Dendritic cell treated with granulocyte-macrophage colony-stimulating factor and Interleukin-4, amounts not matched to agents 40 ng/mL and 50 ng/mL, for 4 days (primary cell): ENCODE results near the gene TFCP2L1.

Source experiments
- H3K27ac Mint-ChIP-seq: one replicate; pipeline ENCODE4 v1.8.0; 2022; ENCODE audit warnings: mild to moderate bottlenecking, mixed read lengths
- H3K27me3 Mint-ChIP-seq: one replicate; pipeline ENCODE4 v1.8.0; 2022; ENCODE audit warnings: mild to moderate bottlenecking, mixed read lengths
- H3K36me3 Mint-ChIP-seq: one replicate; pipeline ENCODE4 v1.8.0; 2022; ENCODE audit warnings: low read depth, mixed read lengths
- H3K4me1 Mint-ChIP-seq: one replicate; pipeline ENCODE4 v1.8.0; 2022; ENCODE audit warnings: low read depth, mixed read lengths
- H3K4me3 Mint-ChIP-seq: one replicate; pipeline ENCODE4 v1.8.0; 2022; ENCODE audit warnings: mild to moderate bottlenecking, moderate library complexity, mixed read lengths
- H3K9me3 Mint-ChIP-seq: one replicate; pipeline ENCODE4 v1.8.0; 2022; ENCODE audit warnings: mixed read lengths
- intact Hi-C: fragments of 100-400 bp; cut with micrococcal nuclease; formaldehyde crosslinking; loops from one replicate; pipeline ENCODE4 v1.15.0; 2022

Gene TFCP2L1

DNA sequence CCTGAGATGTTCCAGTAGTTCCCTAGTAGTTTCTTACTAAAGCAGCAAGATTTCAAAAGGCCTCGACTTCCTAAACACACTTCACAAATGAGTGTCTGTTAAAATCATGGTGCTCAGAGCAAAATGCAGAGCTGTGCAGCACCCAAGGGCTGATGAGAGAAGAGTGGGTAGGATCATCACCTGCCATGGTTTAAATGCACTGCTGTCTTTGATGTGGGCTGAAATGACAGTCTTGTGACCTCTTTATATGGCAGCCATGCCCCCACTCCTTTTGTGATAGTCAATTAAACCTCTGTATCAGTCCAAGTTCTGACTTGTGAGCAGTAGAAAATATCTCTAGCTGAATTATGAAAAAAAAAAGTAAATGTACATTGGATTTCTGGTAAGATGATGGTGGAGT is 107.1 kb downstream of the TFCP2L1 start:
- H3K27ac Mint-ChIP-seq, result no peak overlapping the region
- no peak overlapping the region for H3K4me3 Mint-ChIP-seq
- no peaks in the 10 kb centered on the region for H3K4me1 Mint-ChIP-seq
- no peaks in the 10 kb centered on the region for H3K9me3 Mint-ChIP-seq
- H3K36me3 Mint-ChIP-seq, result no peaks in the 10 kb centered on the region
- intact Hi-C loops, result no loop called here
- H3K27me3 Mint-ChIP-seq, result no peaks in the 10 kb centered on the region

DNA sequence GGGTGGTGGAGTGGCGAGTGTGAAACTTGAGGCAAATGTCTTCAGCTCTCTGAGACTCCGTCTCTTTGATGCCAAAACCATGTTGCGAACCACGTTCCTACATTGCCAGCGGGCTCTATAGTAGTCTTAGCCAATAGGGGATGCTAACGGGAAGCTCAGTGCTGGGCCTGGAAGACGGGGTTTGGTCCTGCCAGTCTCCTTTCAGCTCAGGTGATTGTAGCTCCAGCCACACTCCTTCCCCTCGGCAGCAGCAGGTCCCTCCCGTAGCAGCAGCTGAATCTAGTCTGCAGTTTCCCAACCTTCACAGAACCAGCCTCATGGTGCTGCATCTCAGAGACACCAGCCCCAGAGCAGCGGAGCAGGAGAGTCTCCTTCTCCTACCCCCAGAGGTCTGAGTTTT is 109.7 kb downstream of the TFCP2L1 start:
- no peaks in the 10 kb centered on the region for H3K4me1 Mint-ChIP-seq
- peaks cover 16% of the 10 kb centered on the region for H3K9me3 Mint-ChIP-seq
- H3K27me3 Mint-ChIP-seq, result no peaks in the 10 kb centered on the region
- H3K27ac Mint-ChIP-seq, result no peak overlapping the region
- no peak overlapping the region for H3K4me3 Mint-ChIP-seq
- no peaks in the 10 kb centered on the region for H3K36me3 Mint-ChIP-seq
- intact Hi-C loops, result no loop called here

DNA sequence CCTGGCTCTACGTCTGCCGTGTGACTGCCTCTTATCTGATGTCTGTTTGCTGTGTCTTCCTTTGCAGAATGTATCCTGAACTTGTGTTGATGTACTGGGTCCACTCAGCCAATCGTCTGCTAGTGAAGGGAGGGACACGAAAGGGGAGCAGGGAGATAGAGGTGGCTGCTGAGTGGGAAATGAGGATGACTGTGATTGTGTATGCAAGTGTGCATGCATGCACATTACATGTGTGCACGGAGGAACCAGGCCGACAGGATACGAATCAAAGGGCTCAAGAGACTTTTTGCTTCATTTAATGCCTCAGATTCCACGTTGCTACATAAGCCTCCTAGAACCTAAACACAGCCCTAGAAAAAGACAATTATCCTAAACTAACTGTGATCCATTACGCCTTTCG is 111.2 kb downstream of the TFCP2L1 start:
- Mint-ChIP-seq H3K27me3 (peaks cover 3% of the 10 kb centered on the region), H3K9me3 (peaks cover 17% of the 10 kb centered on the region), H3K36me3 (no peaks in the 10 kb centered on the region), H3K4me1 (no peaks in the 10 kb centered on the region), H3K4me3 (no peak overlapping the region), H3K27ac (no peak overlapping the region)
- intact Hi-C loops, result no loop called here

DNA sequence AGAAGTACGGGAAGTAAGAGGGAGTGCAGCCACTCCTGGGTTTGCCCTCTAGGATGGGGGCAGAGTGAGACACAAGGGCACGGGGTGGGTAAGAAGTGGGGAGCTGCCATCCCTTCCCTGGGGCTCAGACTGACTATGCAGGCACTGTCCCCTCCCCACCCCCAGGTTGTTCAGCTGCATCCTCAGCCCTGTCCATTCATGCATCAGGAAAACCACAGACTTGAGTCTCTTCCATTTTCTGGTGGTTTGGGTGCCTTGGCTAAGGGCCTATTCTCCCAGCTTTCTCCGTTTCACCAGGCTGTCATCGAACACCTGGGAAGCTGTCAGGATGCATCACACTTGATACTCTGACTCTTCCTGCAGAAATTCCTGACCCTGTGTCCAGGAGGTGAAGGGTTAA is 111.9 kb downstream of the TFCP2L1 start:
- Mint-ChIP-seq H3K4me3 (no peak overlapping the region), H3K27me3 (peaks cover 3% of the 10 kb centered on the region), H3K9me3 (peaks cover 17% of the 10 kb centered on the region), H3K4me1 (no peaks in the 10 kb centered on the region), H3K27ac (no peak overlapping the region), H3K36me3 (no peaks in the 10 kb centered on the region)
- intact Hi-C loops, result no loop called here

DNA sequence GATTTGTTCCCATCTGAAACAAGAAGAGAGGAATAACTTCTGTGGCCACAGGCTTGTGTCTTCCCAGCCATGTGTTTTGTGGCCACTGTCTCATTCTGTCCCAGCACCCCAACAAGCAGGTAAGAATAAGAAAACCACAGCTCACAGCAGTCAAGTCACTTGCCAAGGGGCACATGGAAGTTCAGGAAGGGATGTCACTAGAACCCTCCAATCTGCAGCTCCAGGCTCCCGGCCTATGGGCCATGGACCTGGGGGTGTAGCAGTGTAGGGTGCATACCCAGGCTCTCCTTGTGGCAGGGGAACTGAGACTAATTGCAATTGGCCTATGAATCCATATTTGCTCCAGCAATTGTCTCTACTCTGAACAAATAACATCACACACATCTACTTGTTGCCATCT is 112.5 kb downstream of the TFCP2L1 start:
- Mint-ChIP-seq H3K36me3 (no peaks in the 10 kb centered on the region), H3K27ac (no peak overlapping the region), H3K4me1 (no peaks in the 10 kb centered on the region), H3K9me3 (peaks cover 17% of the 10 kb centered on the region), H3K4me3 (no peak overlapping the region), H3K27me3 (peaks cover 3% of the 10 kb centered on the region)
- intact Hi-C loops, result no loop called here

DNA sequence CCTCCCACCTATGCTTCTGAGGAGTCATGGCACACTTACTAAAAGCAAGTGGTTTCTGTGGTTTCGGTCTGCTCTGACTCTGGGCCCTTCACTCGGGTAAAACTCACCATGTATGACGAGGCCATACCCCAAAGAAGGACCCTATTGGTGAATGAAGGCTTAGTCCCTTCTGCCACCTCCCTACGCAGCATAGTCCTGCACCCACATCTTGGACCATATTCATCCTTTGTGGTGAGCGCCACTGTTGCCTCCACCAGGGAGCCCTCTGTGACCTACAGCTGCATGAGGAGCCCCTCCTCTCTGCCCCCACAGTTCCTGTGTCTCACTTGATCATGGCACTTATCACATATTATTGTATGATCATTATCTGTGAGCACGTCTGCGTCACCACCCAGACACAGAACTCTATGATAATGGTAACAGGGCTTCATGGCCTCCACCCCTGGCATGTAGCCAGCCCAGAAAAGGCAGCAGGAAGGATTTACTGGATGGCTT is 113.3 kb downstream of the TFCP2L1 start:
- intact Hi-C loops, result no loop called here
- no peaks in the 10 kb centered on the region for H3K36me3 Mint-ChIP-seq
- no peak overlapping the region for H3K4me3 Mint-ChIP-seq
- H3K27ac Mint-ChIP-seq, result no peak overlapping the region
- peaks cover 6% of the 10 kb centered on the region for H3K27me3 Mint-ChIP-seq
- H3K4me1 Mint-ChIP-seq, result no peaks in the 10 kb centered on the region
- peaks cover 17% of the 10 kb centered on the region for H3K9me3 Mint-ChIP-seq

DNA sequence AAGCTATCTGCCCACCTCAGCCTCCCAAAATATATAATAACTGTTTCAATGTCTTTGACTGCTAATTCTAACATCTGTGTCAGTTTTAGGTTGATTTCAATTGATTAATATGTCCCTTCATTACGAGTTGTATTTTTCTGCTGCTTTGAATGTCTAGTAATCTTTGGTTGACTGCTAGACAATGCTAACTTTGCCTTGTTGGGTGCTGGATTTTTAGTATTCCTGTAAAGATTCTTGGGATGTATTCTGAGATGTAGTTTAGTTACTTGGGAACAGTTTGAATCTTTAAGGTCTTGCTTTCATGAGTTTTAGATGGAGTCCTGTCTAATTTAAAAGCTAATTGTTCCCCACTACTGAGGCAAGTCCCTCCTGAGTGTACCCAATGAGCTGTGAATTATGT is 114.4 kb downstream of the TFCP2L1 start:
- Mint-ChIP-seq H3K4me3 (no peak overlapping the region), H3K36me3 (no peaks in the 10 kb centered on the region), H3K27ac (no peak overlapping the region), H3K4me1 (no peaks in the 10 kb centered on the region), H3K9me3 (peaks cover 17% of the 10 kb centered on the region), H3K27me3 (peaks cover 6% of the 10 kb centered on the region)
- intact Hi-C loops, result no loop called here

DNA sequence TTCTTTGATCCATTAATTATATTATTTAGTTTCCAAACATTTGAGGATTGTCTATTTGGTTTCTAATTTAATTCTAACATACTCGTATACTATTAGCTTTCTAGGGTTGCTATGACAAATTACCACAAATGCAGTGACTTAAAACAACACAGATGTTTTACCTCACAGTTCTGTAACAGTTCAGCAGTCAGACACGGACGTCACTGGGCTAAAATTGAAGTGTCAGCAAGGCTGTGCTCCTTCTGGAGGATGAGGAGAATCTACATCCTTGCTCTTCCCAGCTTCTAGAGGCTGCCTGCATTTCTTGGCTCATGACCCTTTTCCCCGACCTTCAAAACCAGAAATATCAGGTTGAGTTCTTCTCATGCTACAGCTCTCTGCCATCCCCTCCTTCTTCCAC is 117.6 kb downstream of the TFCP2L1 start:
- H3K27me3 Mint-ChIP-seq, result peaks cover 6% of the 10 kb centered on the region
- H3K36me3 Mint-ChIP-seq, result no peaks in the 10 kb centered on the region
- no peak overlapping the region for H3K4me3 Mint-ChIP-seq
- intact Hi-C loops, result no loop called here
- H3K27ac Mint-ChIP-seq, result no peak overlapping the region
- no peaks in the 10 kb centered on the region for H3K4me1 Mint-ChIP-seq
- peaks cover 24% of the 10 kb centered on the region for H3K9me3 Mint-ChIP-seq
